Muscle of leg (tissue), 11 donors: Measurements from ENCODE around the gene LTBP1. TPM values are rescaled to one million over a fixed set of nuclear protein-coding genes. Genes with fewer than 3 reads are reported as not detected.

Experiments
- DNase-seq: peaks from one replicate; pipeline ENCODE4 v3.0.0; 2013
- H3K27ac ChIP-seq: one replicate; pipeline ENCODE4 v1.5.1; 2013; ENCODE audit warnings: mild to moderate bottlenecking, low read length, control low read depth
- H3K27me3 ChIP-seq: one replicate; pipeline ENCODE4 v1.6.1; 2013; ENCODE audit warnings: low read length; ENCODE audit not compliant: control insufficient read depth, insufficient read depth
- H3K36me3 ChIP-seq: one replicate; pipeline ENCODE4 v1.6.1; 2013; ENCODE audit warnings: low read length; ENCODE audit not compliant: control insufficient read depth, insufficient read depth
- H3K4me1 ChIP-seq: one replicate; pipeline ENCODE4 v1.6.1; 2013; ENCODE audit warnings: low read length; ENCODE audit not compliant: control insufficient read depth, insufficient read depth
- H3K4me3 ChIP-seq: one replicate; pipeline ENCODE4 v1.5.1; 2013; ENCODE audit warnings: low read length, control low read depth
- H3K9me3 ChIP-seq: replicated peaks from 2 replicates; pipeline ENCODE4 v1.6.1; 2013; ENCODE audit warnings: low read depth, low read length; ENCODE audit not compliant: control insufficient read depth
- WGBS: methylation state at CpG from one replicate; pipeline ENCODE4 v1.1.5; 2013; ENCODE audit warnings: missing lambda C conversion rate; ENCODE audit not compliant: insufficient coverage; 5-methylcytosine and 5-hydroxymethylcytosine counted together
- polyA plus RNA-seq, 8 donors: library from polyadenylated mRNA; unstranded; fragments of 120-200 nt; gene quantifications; one replicate each; pipeline versions ENCODE4 v1.2.1 to v1.2.3, GENCODE V29; 2013; ENCODE audit warnings: inconsistent platforms in 1 of 8, low replicate concordance in 1 of 8; ENCODE audit not compliant: insufficient read length in 8 of 8, insufficient read depth in 1 of 8
- total RNA-seq: library from RNA; stranded (reverse); fragments of 120-200 nt; gene quantifications from one replicate; pipeline ENCODE4 v1.2.4, GENCODE V29; 2013

The LTBP1 gene
- total and polyA plus RNA-seq, 9 donors = 37.5 to 87.3 (median 57.9) TPM

DNA sequence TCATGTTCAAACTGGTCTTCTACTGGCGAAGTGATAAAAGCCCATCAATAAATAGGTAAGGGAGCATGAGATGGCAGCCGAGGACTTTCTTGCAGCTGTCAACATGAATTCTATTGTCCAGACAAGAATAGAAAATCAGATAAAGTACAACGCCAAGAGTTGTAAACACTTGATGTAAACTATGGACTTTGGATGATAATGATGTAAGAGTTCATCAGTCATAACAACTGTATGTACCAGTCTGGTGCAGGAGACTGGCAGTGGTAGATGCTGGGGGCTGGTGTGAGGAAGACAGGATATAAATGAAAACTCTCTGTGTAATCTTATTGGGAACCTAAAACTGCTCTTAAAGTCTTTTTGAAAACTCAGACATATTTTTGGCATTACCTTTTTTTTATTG, 373.8 kb downstream of the LTBP1 start:
- Histone ChIP-seq H3K36me3 (no peaks in the 10 kb centered on the region), H3K27ac (no peak overlapping the region), H3K27me3 (no peaks in the 10 kb centered on the region), H3K9me3 (no peaks in the 10 kb centered on the region), H3K4me3 (no peak overlapping the region), H3K4me1 (peaks cover 2% of the 10 kb centered on the region)
- no peak for DNase-seq
- 92% methylated on average over 2 of the region's 3 CpGs for WGBS

DNA sequence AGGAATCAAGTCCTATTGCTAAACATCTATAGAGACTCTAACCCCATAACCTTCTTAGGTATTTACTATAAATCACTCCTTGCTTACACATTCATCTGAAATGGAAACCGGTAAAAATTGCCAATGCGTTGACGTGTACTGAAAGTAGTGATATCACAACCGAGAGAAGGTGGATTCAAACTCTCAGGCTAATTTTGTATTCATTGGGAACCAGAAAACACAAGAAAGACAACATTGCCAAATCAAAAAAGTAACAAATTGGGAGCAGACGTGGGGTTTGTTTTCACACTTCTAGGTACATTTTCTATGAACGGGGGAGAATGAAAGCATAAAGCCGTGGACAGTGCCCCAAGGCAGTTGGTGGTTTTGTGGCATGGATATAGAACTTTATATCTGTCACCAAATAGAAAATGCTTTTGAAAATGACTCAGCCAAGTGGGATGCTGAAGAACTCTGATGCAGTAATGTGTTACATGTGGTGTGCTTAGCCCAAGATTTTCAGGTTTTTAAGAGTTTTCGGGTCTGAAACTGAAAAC, 374.6 kb downstream of the LTBP1 start:
- no peaks in the 10 kb centered on the region for H3K36me3 ChIP-seq
- H3K4me3 ChIP-seq = no peak overlapping the region
- DNase-seq = peak; percentile 79
- WGBS = no CpG with 5 or more reads among the region's 8 CpGs
- peaks cover 2% of the 10 kb centered on the region for H3K4me1 ChIP-seq
- H3K27me3 ChIP-seq = no peaks in the 10 kb centered on the region
- H3K9me3 ChIP-seq = no peaks in the 10 kb centered on the region
- peak overlapping the region; percentile 32 for H3K27ac ChIP-seq

DNA sequence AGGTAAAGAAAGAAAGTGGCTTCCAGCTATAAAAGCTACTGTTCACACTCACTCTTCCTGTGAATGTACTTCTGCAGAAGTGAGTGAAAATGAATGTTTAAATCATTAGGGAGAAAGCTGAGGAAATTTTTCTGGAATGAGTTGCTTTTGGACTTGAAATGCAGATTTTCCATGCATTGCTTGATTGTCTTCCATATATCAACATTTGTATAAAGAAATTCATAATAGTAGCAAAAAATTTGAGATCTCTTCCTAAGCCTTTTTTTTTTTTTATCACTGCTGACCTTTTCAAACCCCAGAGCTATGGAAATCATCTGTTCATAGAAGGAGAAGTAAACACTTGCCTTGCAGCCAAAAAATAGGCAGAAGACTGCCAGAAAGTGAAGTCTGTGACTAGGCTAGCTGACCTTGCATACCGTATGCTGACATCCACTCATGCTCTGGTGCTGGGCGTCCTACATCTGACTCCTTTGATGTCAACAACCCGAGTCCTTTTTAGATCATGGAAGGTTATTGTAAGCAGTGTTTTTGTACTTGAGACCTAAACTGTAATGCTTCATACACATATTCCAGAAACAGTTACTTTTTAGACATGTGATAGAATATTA, 375.2 kb downstream of the LTBP1 start:
- Histone ChIP-seq H3K27ac (peak overlapping the region; percentile 32), H3K4me3 (no peak overlapping the region), H3K9me3 (no peaks in the 10 kb centered on the region), H3K36me3 (no peaks in the 10 kb centered on the region), H3K27me3 (no peaks in the 10 kb centered on the region), H3K4me1 (peaks cover 2% of the 10 kb centered on the region)
- WGBS = no CpG with 5 or more reads among the region's 3 CpGs
- peak; percentile 93 for DNase-seq

DNA sequence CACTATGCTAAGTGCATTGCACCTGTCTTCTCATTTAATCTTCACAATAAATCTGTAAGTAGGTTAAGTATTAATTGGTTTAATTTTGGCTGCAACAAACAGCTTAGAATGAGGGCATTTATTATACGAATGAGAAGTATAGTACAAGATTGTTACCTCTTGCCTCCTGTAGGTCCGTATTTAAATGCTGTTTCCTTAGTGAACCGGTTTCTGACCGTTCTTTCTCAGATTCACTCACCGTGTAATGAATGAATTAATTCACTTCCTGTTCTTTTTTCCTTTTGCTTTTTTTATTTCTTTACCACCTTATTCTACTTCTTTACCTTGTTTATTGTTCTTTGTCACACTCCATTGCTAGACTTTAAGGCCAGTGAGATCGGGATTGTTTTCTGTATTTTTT, 375.9 kb downstream of the LTBP1 start:
- no peaks in the 10 kb centered on the region for H3K9me3 ChIP-seq
- no CpG with 5 or more reads among the region's 6 CpGs for WGBS
- H3K36me3 ChIP-seq = no peaks in the 10 kb centered on the region
- no peak overlapping the region for H3K27ac ChIP-seq
- DNase-seq = no peak
- no peaks in the 10 kb centered on the region for H3K27me3 ChIP-seq
- H3K4me1 ChIP-seq = peaks cover 2% of the 10 kb centered on the region
- no peak overlapping the region for H3K4me3 ChIP-seq

DNA sequence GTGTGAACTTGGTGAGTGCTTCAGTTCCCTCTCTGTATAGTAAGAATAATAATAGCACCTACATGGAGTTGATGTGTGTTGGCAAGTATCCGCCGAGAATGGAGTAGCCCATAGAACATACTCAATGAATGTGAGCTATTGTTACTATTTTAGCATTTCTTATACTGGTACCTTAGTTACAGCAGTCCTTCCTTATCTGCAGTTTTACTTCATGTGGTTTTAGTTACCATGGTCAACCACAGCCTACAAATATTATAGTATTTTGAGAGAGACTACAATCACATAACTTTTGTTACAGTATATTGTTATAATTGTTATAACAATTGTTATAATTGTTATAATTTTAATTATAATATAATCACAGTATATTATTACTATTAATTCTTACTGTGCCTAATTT, 377.2 kb downstream of the LTBP1 start:
- no peak overlapping the region for H3K27ac ChIP-seq
- H3K9me3 ChIP-seq = no peaks in the 10 kb centered on the region
- no peaks in the 10 kb centered on the region for H3K27me3 ChIP-seq
- no peak for DNase-seq
- no peaks in the 10 kb centered on the region for H3K36me3 ChIP-seq
- no CpG with 5 or more reads among the region's 2 CpGs for WGBS
- H3K4me1 ChIP-seq = peaks cover 2% of the 10 kb centered on the region
- H3K4me3 ChIP-seq = no peak overlapping the region

DNA sequence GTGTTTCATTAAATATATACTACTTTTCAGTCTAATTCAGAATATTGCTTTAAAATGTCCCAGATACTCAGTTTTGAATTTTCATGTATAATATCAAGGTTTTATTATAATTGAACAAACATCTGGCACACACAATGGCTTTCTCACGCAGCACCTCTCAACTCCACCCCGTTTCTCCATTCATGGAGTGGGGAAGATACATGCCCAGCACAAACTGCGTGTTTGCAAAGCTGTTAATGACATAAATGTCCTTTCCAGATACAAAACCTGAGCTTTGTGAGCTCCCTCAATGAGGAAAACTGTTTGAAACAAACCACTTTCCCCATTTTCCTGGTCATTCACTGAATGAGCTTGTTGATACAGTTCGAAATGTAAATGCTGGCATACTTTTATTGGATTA, 379.3 kb downstream of the LTBP1 start:
- peak; percentile 75 for DNase-seq
- H3K27ac ChIP-seq = no peak overlapping the region
- peaks cover 2% of the 10 kb centered on the region for H3K4me1 ChIP-seq
- no peak overlapping the region for H3K4me3 ChIP-seq
- H3K36me3 ChIP-seq = no peaks in the 10 kb centered on the region
- no peaks in the 10 kb centered on the region for H3K27me3 ChIP-seq
- no CpG with 5 or more reads among the region's 4 CpGs for WGBS
- H3K9me3 ChIP-seq = no peaks in the 10 kb centered on the region

DNA sequence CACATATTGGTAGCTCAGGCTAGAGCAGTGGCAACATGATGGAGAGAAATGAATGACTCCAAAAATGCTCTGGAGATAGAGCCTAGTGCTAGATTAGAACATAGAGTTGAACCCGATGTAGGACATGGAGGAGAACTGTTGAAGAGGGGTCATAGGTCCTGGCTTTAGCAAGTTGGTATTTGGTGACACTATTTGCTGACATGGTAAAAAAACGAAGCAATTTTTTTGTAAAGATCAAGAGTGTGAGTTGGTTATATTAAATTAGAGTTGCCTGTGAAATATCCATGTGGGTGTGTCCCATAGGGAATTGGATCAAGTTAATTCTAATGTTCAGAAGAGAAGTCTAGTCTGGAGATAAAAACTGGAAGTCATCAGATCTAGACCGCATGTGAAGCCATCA, 386.7 kb downstream of the LTBP1 start:
- no peaks in the 10 kb centered on the region for H3K36me3 ChIP-seq
- no peak for DNase-seq
- H3K4me1 ChIP-seq = peaks cover 2% of the 10 kb centered on the region
- 98% methylated on average over 3 of the region's 3 CpGs for WGBS
- H3K9me3 ChIP-seq = no peaks in the 10 kb centered on the region
- no peak overlapping the region for H3K4me3 ChIP-seq
- no peak overlapping the region for H3K27ac ChIP-seq
- no peaks in the 10 kb centered on the region for H3K27me3 ChIP-seq

DNA sequence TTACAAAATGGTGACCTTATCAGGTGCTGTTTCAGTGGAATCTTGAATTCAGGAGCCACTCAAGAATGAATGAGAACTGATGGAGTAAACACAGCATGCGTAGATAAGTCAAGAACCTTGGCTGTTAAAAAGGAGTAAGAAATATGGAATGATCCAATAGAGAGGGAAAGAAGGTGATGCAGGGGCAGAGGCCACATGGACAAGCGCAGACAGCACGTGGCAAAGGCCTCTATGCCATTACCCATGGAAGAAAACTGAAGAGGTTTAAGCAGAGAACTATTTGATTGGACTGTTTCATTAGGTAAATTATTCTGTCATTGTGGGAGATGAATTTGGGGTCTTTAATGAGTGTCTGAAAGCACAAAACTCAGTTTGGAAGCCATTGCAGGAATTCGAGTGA, 387.3 kb downstream of the LTBP1 start:
- no peak overlapping the region for H3K27ac ChIP-seq
- DNase-seq = no peak
- peaks cover 3% of the 10 kb centered on the region for H3K4me1 ChIP-seq
- H3K4me3 ChIP-seq = no peak overlapping the region
- no peaks in the 10 kb centered on the region for H3K36me3 ChIP-seq
- 98% methylated on average over 4 of the region's 4 CpGs for WGBS
- H3K27me3 ChIP-seq = no peaks in the 10 kb centered on the region
- H3K9me3 ChIP-seq = no peaks in the 10 kb centered on the region

DNA sequence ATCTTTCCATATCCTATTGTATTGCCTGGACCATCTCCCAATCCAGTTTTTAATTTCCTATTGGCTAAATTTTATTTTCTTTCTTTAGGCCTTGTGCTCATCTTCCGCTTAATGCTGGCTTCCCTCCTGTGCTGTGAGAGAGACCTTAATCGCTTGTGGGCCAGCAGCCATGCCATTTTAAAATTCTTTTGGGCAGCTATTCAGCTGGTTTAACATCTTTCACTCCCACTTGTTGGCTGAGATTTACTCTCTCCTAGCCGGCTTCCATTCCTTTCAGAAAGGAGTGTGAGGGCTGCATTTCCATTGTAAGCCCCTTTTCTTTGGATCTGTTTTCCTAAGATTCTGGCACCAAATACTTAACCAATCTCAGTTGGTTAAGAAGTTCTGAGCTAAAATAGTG, 388.8 kb downstream of the LTBP1 start:
- WGBS = 58% methylated on average over 2 of the region's 3 CpGs
- Histone ChIP-seq H3K4me3 (no peak overlapping the region), H3K27me3 (no peaks in the 10 kb centered on the region), H3K27ac (no peak overlapping the region), H3K36me3 (no peaks in the 10 kb centered on the region), H3K4me1 (peaks cover 3% of the 10 kb centered on the region), H3K9me3 (no peaks in the 10 kb centered on the region)
- DNase-seq = peak; percentile 46

DNA sequence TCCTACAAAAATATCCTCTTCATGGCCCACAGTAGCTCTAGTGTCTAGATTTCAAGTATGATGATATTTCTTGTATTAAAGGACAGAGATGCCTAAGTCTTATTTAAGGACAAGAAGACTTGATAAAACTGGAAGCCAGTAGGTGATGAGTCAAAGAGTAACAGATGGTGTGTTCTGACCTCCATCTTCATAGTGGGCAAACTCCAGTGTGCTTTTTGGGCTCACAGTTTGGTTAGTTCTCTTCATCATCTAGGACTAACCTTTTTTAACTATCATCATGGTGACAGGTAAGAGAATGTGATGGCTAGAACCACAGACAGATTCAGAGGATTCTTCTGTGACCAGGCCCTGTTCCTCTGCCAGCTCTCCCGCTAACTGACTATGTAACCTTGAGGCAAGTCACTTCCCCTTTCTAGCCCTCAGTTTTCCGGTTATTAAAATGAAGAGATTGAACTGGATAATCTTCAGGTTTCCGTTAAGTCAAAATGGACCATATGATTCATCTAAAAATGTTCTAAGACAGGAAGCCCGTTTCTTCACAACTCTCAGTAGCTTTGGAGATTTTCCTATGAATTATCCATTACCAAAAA, 389.4 kb downstream of the LTBP1 start:
- no peaks in the 10 kb centered on the region for H3K27me3 ChIP-seq
- no peak for DNase-seq
- H3K36me3 ChIP-seq = no peaks in the 10 kb centered on the region
- no peaks in the 10 kb centered on the region for H3K9me3 ChIP-seq
- WGBS = 60% methylated on average over 1 of the region's 4 CpGs
- H3K4me3 ChIP-seq = no peak overlapping the region
- H3K27ac ChIP-seq = no peak overlapping the region
- H3K4me1 ChIP-seq = peaks cover 3% of the 10 kb centered on the region
